Panc1 (cell line): ENCODE results near the gene MBOAT7.

ENCODE experiments used
- CTCF ChIP-seq: fragments of 450-650 bp; IDR thresholded peaks from 2 replicates; pipeline ENCODE4 v1.5.1; 2017; ENCODE audit warnings: mild to moderate bottlenecking
- POLR2AphosphoS5 ChIP-seq: IDR thresholded peaks from 2 replicates; pipeline ENCODE4 v1.6.1; 2012; ENCODE audit warnings: mild to moderate bottlenecking, low read depth, low read length, moderate library complexity
- TF ChIP-seq, protein P1 (sequence below), 2 experiments: IDR thresholded peaks; 2 replicates each; pipeline ENCODE4 v1.6.1; 2011 to 2012; ENCODE audit warnings: low read depth in 2 of 2, control low read depth in 1 of 2, low read length in 1 of 2, mild to moderate bottlenecking in 1 of 2, moderate library complexity in 1 of 2; ENCODE audit not compliant: insufficient read depth in 1 of 2

- no peak for TF ChIP-seq POLR2AphosphoS5
- TF ChIP-seq CTCF: no peak
- TF ChIP-seq, protein P1, sequence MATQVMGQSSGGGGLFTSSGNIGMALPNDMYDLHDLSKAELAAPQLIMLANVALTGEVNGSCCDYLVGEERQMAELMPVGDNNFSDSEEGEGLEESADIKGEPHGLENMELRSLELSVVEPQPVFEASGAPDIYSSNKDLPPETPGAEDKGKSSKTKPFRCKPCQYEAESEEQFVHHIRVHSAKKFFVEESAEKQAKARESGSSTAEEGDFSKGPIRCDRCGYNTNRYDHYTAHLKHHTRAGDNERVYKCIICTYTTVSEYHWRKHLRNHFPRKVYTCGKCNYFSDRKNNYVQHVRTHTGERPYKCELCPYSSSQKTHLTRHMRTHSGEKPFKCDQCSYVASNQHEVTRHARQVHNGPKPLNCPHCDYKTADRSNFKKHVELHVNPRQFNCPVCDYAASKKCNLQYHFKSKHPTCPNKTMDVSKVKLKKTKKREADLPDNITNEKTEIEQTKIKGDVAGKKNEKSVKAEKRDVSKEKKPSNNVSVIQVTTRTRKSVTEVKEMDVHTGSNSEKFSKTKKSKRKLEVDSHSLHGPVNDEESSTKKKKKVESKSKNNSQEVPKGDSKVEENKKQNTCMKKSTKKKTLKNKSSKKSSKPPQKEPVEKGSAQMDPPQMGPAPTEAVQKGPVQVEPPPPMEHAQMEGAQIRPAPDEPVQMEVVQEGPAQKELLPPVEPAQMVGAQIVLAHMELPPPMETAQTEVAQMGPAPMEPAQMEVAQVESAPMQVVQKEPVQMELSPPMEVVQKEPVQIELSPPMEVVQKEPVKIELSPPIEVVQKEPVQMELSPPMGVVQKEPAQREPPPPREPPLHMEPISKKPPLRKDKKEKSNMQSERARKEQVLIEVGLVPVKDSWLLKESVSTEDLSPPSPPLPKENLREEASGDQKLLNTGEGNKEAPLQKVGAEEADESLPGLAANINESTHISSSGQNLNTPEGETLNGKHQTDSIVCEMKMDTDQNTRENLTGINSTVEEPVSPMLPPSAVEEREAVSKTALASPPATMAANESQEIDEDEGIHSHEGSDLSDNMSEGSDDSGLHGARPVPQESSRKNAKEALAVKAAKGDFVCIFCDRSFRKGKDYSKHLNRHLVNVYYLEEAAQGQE (IDR thresholded peaks at IDR 0.05; ENCODE audit: insufficient read depth in 1 of 2, low read depth in 2 of 2, low read length in 1 of 2): no peak
These were observed 16.9 kb upstream of the MBOAT7 start for GRCh38 chr19:54206030-54206830.
